ENCODE results near the gene WDR38.
"Not testable (repeated sequence)": the region's sequence is repeated elsewhere in the genome, so short reads cannot be mapped to it uniquely, and the experiment has no call there.

WDR38 gene

DNA sequence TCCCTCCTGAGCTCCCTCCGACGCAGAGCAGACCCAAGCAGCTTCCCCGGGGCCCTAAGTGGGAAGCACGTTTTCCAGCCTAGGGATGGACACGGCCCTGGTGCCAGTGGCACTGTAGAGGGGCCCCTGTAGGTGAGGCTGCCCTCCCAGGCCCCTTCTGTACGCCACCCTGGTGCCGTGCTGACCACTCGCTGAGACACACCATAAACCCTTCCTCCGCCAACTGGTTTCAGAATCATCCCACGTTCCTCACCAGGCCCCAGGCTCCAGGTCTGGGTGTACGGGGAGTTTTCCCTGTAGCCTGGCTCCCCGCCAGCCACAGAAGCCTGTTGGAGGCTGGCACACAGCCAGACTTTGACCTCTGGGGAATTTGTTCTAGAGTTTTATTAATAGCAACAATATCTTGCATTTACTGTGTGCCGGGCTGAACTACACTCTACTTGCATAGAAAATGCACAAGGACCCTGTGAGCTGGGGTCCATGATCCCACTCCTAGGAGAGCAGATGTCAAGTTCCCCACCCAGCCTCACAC lies 18.2 kb upstream of the WDR38 start:
- H3K27ac ChIP-seq: no peak overlapping the region
- TF ChIP-seq, protein P1, sequence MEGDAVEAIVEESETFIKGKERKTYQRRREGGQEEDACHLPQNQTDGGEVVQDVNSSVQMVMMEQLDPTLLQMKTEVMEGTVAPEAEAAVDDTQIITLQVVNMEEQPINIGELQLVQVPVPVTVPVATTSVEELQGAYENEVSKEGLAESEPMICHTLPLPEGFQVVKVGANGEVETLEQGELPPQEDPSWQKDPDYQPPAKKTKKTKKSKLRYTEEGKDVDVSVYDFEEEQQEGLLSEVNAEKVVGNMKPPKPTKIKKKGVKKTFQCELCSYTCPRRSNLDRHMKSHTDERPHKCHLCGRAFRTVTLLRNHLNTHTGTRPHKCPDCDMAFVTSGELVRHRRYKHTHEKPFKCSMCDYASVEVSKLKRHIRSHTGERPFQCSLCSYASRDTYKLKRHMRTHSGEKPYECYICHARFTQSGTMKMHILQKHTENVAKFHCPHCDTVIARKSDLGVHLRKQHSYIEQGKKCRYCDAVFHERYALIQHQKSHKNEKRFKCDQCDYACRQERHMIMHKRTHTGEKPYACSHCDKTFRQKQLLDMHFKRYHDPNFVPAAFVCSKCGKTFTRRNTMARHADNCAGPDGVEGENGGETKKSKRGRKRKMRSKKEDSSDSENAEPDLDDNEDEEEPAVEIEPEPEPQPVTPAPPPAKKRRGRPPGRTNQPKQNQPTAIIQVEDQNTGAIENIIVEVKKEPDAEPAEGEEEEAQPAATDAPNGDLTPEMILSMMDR (conservative IDR thresholded peaks at IDR 0.05): no peak
- TF ChIP-seq ZFX (IDR thresholded peaks at IDR 0.05): no peak

DNA sequence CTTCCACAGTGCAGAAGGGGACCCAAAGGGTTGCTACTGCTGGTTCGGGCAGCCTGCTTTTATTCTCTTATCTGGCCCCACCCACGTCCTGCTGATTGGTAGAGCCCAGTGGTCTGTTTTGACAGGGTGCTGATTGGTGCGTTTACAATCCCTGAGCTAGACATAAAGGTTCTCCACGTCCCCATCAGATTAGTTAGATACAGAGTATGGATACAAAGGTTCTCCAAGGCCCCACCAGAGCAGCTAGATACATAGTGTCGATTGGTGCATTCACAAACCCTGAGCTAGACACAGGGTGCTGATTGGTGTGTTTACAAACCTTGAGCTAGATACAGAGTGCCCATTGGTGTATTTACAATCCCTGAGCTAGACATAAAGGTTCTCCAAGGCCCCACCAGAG lies 15.1 kb upstream of the WDR38 start:
- not testable (repeated sequence) for H3K27ac ChIP-seq

DNA sequence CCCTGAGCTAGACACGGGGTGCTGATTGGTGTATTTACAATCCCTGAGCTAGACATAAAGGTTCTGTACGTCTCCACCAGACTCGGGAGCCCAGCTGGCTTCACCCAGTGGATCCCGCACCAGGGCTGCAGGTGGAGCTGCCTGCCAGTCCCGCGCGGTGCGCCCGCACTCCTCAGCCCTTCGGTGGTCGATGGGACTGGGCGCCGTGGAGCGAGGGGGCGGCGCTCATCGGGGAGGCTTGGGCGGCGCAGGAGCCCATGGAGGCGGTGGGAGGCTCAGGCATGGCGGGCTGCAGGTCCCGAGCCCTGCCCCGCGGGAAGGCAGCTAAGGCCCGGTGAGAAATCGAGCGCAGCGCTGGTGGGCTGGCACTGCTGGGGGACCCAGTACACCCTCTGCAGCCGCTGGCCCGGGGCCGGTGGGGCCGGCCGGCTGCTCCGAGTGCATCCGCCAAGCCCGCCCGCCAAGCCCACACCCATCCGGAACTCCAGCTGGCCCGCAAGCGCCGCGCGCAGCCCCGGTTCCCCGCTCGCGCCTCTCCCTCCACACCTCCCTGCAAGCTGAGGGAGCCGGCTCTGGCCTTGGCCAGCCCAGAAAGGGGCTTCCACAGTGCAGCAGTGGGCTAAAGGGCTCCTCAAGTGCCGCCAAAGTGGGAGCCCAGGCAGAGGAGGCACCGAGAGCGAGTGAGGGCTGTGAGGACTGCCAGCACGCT lies 14.5 kb upstream of the WDR38 start:
- H3K27ac ChIP-seq: not testable (repeated sequence)

DNA sequence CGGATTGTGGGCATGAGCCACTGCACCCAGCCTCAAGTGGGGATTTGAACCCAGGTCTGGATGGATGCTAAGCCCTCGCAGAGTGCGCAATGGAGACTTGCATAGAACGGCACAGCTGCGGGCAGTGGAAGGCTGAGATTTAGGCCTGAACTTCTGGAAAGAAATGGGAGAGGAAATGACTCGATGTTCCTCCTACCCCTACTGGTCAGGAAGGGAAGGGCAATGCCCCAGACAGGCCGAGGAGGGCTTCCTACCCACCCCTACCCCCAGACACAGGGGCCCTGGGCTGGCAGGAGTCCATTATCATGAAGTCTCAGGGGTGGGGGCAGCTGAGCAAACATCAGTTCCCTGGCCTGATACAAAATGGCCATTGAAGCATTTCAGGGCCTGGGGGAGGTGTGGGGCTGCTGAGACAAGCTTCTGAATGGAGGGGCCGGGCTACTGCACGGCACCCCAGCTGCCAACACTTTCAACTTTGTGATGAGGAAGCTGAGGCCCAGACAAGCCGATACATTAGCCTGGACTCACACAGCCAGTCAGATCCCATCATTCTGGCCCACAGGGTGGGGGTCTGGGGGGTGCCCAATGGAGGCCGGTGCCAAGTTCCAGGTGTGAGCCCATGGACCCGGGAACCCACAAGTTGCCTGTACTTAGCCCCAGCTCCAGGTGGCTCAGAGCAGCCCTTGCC lies 13.5 kb upstream of the WDR38 start:
- TF ChIP-seq, protein P1 (conservative IDR thresholded peaks at IDR 0.05): no peak
- TF ChIP-seq ZFX (IDR thresholded peaks at IDR 0.05): no peak
- no peak overlapping the region for H3K27ac ChIP-seq

DNA sequence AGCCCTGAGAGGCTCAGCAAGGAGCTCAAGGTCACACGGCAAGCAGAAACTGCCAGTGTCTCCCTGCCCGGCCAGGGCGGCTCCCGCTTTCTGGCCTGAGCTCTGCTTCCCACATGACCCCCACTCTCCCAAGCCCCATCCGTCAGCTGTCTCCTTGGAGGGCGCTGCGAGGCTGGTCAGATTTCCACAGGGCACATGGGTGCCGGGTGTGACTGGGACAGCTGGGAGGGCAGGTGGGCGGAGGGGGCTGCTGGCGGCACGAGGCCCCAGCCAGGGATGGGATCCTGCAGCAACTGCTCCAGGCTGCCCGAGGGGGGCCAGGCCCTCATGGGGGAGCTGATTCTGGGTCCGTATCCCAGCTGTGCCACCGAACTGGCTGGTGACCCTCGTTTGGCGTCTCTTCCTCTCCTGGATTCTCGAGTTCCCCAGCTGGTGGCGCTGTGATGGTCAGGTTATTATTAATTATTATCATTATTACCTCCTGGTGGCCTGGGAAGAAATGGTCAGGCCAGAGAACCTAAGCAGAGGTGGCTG lies 12.9 kb upstream of the WDR38 start:
- no peak for TF ChIP-seq ZFX (IDR thresholded peaks at IDR 0.05)
- TF ChIP-seq, protein P1 (conservative IDR thresholded peaks at IDR 0.05): no peak; the same call in 1 of the 2 replicates
- H3K27ac ChIP-seq: no peak overlapping the region

DNA sequence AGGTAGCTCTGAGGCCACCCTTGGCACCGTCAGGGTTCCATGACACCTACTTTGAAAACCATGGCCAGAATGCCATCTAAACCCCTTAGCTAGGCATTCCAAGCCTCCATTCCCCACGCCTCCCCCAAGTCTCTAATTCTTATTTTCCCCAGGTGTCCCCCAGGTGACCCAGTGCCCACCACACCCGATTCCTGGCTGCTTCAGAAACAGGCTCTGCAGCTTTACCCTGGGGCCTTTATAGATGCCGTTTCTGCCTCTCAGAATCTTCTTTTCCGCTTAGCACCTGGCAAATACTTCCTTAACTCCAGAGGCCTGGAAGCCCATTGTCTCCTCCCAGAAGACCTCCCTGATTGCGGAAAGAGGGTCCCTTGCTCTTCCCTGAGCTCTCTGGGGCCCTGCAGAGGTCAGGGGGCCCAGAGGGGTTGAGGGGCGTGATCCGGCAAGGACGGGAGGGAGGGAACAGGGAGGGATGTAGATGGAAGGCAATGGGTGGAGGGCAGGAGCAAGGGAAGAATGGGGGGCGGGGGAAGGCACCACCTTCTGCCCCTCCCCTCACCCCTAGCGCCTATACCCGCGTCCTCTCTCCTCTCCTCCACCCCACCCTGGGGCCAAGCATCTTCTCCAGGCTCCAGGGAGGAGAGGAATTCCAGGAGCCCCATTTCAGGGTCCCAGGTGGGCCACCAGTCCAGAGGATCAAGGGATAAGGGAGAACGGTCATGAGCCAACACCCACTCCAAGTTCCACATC lies 12.0 kb upstream of the WDR38 start:
- TF ChIP-seq, protein P1 (conservative IDR thresholded peaks at IDR 0.05): no peak
- TF ChIP-seq ZFX (IDR thresholded peaks at IDR 0.05): no peak
- no peak overlapping the region for H3K27ac ChIP-seq

DNA sequence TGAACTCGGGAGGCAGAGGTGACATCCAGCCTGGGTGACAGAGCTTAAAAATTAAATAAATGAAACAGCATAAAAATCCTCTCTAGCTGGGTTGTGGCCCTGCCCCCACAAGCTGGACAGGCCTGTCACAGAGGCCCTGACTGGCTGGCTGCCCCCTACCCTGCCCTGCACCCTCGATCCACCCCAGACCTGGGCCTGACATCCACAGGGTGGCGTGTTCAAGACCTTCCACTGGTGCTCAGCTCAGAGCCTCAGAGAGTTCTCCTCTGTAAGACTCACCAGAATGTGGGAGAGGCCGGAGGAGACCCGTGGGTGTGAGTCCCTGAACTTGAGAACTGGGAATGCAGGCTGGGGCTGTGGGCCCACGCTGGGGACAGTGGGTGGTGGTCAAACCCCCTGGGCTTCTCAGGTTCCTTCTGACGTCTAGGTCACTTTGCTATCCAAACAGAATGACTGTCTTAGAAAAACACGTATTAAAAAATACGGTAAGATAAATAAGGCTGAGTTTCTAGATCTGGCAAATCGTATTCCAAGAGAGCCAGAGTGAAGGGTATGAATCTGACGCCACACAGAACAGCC lies 9.7 kb upstream of the WDR38 start:
- H3K27ac ChIP-seq: no peak overlapping the region
- TF ChIP-seq, protein P1 (conservative IDR thresholded peaks at IDR 0.05): no peak
- TF ChIP-seq ZFX (IDR thresholded peaks at IDR 0.05): no peak

DNA sequence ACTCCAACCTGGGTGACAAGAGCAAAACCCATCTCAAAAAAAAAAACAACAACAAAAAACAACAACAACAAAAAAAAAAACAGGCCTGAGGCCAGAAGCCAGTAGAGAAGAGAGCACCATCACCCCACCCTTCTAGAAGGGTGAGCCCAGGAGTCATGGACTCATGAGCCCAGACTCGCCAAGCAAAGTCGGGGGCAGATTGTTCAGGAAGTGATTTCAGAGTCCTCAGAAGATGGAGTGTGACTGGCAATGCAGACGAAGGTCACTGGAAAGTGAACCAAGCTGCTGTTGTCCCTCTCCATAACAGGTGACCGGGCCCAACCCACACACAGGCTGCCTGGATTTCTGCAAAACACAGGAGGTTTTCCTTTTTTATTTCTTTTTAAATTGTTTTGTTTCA lies 9.0 kb upstream of the WDR38 start:
- no peak overlapping the region for H3K27ac ChIP-seq
- TF ChIP-seq, protein P1 (conservative IDR thresholded peaks at IDR 0.05): no peak
- TF ChIP-seq ZFX (IDR thresholded peaks at IDR 0.05): no peak

DNA sequence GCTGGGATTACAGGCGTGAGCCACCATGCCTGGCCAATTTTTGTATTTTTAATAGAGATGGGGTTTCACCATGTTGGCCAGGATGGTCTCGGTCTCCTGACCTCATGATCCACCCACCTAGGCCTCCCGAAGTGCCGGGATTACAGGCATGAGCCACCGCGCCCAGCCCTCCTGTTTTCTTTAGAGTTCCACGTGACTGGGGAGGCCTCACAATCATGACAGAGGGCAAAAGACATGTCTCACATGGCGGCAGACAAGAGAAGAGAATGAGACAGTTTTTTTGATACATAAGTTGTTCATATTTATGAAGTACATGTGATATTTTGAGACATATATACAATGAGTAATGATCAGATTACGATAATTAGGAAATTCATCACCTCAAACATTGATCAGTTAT lies 6.8 kb upstream of the WDR38 start:
- H3K27ac ChIP-seq: not testable (repeated sequence)

All from C4-2B (cell line).